GM19025 (cell line): ENCODE data around the gene CALML6.
"Not testable (repeated sequence)": the region's sequence is repeated elsewhere in the genome, so short reads cannot be mapped to it uniquely, and the experiment has no call there.

Experiments used
- ATAC-seq: cut with Tn5 transposase; IDR thresholded peaks from one replicate; pipeline ENCODE4 v1.9.1; 2021; ENCODE audit warnings: mild to moderate bottlenecking, low read depth, moderate library complexity; ENCODE audit not compliant: unreplicated experiment

The CALML6 gene, protein sequence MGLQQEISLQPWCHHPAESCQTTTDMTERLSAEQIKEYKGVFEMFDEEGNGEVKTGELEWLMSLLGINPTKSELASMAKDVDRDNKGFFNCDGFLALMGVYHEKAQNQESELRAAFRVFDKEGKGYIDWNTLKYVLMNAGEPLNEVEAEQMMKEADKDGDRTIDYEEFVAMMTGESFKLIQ

DNA sequence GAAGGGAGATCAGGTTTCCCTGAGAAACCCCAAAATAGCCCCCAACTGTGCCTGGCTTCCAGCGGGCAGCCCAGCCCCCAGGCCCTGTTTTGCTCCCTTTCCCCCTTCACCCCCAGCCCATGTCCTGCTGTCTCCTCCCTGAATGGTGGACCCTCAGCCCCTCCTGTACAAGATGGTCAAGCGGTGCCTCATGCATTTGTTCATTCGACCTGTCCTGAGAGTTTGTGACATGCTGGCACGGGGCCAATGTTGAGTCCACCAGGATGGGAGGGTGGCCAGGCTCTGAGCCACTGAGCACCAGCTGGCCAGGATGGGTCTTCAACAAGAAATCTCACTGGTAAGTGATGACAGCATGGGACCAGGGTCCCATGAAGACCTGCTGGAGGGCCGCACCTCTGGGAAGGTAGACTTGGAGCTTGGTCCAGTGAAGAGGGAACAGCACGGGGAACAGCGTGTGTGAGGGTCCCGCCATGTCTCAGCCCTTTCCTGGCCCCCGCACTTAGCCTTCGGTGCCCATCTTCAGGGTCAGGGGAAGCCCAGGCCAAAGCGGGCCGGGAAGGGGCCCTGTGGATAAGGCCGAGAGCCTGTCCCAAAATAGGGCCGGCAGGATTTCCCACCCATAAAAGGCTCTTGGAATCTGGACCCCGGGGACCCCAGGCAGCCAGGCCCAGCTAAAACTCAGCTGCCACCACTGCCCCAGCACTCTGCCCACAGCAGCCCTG is at the start of gene CALML6:
Gene CALML6 (plus strand): TSS at position 290 of the 722 bp plus-strand sequence. CDS start 21 bp downstream, at position 311.
- ATAC-seq = no peak

DNA sequence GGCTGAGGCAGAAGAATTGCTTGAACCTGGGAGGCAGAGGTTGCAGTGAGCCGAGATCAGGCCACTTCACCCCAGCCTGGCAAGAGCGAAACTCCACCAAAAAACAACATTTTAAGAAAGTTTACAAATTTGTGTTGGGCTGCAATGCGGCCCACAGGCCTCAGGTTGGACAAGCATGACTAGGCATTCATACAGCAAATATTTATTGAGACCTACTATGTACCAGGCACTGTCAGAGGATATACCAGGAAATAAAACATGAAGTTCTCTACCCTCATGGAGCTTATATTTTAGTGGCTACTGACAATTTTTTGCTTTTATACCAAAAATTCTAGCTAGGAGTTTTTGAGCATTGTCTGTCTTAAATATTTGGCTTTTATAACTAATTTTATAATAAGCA is 47.9 kb upstream of the CALML6 start:
- ATAC-seq = no peak

DNA sequence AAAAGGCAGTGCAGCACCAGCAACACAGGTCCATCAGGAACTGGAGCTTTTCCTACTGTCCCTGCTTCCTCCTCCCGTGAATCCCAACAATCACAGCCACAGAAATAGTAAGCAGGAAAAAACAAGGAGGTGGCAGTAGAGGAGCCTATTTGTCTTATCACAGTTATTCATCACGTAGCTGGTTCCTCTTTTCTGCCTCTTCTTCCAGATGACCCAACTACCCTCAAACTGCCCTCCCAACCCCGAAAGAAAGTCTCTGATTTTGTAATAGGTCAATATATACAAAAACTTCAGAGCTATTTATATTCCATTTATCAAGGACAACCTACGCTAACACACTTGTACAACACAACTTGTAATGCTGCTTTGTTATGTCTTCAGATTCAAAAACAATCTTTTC is 45.6 kb upstream of the CALML6 start:
- no peak for ATAC-seq

DNA sequence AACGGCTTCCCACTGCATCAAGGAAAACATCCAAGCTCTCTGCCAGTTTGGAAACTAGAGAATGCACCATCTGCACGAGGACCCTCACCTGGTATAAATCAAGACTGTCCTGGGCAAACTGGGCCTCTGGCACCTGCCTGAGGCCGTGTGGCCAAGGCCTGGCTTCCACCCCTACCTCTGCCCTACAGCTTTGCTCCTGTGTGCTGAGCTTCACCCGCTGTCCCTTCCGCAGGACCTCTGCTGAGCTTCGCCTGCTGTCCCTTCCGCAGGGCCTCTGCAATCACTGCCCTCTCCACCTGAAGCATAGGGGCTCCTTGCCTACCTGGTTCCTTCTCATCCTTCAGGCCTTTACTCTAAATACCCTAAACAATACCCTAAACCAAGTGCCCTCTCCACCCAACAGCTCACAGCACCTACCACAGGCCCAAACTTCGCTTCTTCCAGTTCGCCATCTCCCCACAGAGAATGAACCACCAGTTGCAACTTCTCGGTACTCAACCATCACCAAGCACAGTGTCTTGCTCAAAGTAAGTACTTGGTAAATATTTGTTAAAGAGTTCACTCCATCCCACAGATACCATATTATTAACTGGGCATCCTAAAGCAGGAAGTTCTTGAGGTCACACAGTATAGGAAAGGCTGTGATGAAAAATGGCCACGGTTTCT is 42.6 kb upstream of the CALML6 start:
- ATAC-seq = no peak

DNA sequence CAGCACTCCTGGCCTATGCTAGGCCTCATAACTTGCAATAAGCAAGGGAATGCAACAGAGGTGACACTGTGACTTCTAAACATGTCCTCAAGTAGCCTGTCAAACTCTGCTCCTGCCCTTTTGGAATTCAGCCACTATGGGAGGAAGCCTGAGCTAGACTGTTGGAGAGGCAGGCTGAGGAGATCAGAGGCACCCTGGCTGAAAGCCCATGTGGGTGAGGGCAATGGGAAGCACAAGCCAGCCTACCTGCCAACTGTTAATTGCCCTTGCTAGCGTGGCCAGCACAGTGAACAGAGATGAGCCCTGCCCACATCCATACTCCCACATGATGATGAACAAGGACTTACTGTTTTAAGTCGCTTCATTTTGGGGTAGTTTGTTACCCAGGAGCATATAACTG is 41.9 kb upstream of the CALML6 start:
- ATAC-seq = no peak

DNA sequence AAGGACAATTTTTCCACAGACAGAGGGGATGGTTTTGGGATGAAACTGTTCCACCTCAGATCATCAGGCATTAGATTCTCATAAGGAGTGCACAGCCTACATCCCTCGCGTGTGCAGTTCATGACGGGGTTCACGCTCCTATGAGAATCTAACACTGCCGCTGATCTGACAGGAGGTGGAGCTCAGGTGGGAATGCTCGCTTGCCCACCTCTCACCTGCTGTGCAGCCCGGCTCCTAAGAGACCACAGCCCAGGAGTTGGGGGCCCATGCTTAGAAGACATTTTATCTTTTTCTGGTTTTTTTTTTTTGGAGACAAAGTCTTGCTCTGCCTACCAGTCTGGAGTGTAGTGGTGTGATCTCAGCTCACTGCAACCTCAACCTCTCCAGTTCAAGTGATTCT is 40.2 kb upstream of the CALML6 start:
- ATAC-seq = no peak

DNA sequence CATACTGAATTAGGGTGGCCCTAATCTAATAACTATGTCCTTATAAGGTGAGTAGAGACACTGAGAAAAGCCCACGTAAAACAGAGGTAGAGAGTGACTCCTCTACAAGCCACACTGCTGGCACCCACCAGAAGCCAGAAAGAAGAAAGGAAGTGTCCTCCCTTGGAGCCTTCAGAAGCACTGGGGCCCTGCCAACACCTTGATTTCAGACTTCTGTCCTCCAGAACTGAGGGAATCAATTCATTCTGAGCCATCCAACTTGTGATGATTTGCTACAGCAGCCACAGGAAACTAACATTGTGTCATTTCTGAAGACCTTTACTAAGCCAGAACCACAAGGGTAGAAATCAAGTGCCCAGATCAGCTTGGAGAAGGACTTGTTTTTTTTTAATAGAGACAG is 39.1 kb upstream of the CALML6 start:
- no peak for ATAC-seq

DNA sequence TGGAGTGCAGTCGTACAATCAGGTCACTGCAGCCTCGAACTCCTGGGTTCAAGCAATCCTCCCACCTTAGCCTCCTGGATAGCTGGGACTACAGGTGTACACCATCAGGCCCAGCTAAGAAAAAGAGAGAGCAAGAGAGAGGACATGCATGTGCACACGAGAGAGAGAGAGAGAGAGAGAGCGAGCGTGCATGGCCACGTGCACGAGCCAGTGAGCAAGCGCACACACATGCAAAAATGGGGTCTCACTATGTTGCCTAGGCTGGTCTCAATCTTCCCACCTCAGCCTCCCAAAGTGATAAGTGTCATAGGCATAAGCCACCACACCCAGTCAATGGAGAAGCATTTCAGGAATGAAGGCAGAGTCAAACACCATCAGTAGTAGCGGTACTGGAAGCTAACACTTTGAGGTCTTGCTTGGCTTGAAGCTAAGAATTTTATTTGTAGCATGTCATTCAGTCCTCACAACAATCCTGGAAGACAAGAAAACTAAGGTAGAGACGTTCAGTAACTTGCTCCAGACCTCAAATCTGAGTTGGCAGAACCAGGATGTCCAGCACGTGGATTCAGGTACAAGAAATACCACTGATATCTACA is 38.6 kb upstream of the CALML6 start:
- no peak for ATAC-seq

DNA sequence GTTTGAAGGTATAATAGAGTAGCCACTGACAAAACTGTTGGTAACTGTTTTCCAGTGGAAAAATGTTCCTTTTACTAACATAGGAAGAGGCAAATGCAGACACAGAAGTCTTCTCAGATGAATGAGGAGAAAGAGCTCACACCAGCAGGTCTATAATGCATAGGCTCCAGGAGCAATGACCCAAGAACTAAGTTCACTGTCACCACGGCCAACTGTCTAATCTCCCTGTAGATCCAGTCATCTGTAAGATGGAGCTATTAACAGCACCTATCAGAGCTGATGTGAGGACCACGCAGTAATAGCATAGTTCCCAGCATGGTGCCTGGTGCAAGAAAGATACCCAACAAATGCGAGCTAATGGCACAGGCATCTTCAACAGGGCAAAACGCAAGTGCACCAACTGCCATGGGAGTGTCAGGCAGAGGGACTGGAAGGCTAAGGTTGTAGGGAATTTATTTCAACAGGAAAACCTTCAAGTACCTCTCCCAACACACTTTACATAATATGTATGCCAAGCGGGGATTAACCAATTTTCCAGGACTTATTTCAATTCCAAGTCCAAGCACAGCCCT is 37.1 kb upstream of the CALML6 start:
- no peak for ATAC-seq

DNA sequence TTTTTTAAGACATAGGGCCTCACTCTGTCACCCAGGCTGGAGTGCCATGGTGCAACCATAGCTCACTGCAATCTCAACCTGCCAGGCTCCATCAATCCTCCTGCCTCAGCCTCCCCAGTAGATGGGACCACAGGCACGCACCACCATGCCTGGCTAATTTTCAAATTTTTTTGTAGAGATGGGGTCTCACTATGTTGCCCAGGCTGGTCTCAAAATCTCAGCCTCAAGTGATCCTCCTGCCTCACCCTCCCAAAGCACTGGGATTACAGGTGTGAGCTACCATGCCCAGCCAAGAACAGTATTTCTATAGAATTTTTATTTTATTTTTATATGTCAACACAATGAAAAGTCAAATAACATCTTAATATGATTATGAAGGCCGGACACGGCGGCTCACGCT is 35.1 kb upstream of the CALML6 start:
- ATAC-seq = no peak

DNA sequence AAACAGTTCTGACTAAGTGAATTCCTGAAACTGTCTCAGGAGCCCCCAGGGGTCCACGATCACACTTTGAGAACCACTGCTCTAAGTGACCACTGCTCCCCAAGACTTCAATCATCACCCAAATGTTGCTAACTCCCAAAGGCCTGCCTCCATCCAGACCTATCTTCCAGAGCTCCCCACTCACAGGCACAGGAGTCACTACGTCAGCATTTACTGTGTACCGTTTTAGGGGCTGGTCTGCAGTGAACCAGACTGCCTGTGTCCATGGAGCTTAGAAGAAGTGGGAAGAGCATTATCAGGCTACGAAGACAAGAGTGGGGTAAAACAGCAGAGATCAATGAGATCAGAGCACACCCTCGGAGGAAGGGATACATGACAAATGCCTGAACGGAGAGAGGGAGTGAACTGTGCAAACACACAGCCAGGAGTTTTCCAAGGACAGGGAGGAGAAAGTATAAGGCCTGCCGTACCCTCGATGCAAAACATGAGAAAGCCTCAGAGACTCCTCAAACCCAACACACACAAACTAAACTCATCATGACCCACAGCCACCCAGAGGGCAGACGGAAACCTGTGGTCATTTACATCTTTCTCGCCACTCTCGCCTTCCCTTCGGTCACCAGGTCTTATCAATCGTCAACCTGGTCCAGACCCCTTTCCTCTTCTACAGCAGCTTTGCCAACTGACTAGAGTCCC is 34.3 kb upstream of the CALML6 start:
- ATAC-seq = no peak

DNA sequence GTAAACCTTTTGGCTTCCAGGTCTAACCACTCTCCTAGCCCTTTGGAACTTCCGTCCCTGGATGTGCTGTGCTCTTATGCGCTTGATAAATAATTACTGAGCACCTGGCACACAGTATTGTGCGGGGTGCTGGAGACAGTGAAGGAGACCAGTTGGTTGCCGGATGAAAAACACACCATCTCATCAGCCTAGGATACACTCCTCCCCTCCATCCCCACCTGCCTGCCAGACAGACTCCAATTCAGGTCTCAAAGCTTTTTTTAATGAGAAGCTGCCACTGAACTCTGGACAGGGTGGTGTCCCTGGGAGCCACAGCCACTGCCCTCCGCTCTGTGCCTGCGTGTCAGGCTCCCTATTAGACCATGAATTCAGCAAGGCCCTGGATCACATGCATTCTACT is 33.3 kb upstream of the CALML6 start:
- ATAC-seq = no peak

DNA sequence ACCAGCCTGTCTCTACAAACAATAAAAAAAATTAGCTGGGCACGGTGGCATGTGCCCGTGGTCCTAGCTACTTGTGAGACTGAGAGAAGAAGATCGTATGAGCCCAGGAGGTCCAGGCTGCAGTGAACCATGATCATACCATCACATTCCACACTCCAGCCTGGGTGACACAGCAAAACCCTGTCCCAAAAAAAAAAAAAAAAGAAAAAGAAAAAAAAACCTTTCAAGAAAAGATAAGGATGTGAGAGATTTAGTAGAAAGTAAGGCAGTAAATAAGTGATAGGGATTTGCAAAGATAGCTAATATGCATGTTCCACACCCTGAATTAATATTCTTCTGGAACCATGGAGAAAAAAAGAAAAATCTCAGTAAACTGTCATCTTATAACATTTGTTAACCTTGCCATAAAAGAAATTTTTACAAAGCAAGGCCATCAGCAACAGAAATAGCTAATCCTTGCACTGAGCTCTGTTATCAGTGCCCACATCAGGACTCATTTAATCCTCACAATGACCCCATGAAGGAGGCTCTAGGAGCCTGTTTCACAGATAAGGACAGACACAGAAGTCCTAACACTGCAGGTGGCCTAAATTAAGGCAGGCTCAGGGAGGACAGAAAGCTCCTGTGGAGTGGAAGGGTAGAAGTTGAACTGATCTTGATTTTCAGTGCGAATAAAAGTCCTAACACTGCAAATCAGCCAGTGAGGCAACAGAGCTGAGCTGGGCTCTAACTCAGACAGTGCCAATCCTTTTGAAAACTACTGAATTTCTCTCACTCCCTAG is 31.8 kb upstream of the CALML6 start:
- ATAC-seq = no peak

DNA sequence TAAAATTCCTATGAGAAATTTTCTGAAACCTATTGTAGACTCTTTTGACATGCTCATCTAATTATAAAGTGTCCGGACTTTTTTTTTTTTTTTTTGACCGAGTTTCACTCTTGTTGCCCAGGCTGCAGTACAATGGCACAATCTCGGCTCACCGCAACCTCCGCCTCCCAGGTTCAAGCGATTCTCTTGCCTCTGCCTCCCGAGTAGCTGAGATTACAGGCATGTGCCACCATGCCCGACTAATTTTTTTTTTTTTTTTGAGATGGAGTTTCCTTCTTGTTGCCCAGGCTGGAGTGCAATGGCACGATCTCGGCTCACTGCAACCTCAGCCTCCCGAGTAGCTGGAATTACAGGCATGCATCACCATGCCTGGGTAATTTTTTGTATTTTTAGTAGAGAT is 31.2 kb upstream of the CALML6 start:
- ATAC-seq = not testable (repeated sequence)

DNA sequence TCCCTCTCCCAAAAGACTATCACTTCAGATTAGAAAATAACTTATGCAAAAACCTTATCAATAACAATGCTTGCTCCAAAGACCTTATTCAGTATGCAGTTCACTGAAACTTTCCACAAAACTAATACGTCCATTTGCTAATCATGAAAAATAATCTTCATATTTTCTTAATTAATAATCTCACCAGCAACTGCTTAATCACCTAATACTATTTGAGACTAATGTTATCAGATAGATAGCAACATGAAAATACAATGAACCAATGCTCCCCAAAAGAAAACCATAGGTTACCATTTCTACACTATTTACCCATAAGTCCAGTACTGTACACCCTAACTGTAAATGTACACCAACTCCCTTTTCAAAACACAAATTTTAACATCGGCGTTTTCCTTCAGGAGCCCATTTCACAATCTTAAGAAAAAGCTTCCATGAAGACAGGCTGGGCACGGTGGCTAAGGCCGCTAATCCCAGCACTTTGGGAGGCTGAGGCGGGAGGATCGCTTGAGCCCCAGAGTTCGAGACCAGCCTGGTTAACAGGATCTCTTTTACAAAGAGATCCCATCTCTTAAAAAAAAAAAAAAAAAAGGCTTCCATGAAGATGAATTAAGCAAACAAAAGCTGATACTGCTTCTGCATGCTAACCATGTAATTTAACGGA is 25.8 kb upstream of the CALML6 start:
- no peak for ATAC-seq

DNA sequence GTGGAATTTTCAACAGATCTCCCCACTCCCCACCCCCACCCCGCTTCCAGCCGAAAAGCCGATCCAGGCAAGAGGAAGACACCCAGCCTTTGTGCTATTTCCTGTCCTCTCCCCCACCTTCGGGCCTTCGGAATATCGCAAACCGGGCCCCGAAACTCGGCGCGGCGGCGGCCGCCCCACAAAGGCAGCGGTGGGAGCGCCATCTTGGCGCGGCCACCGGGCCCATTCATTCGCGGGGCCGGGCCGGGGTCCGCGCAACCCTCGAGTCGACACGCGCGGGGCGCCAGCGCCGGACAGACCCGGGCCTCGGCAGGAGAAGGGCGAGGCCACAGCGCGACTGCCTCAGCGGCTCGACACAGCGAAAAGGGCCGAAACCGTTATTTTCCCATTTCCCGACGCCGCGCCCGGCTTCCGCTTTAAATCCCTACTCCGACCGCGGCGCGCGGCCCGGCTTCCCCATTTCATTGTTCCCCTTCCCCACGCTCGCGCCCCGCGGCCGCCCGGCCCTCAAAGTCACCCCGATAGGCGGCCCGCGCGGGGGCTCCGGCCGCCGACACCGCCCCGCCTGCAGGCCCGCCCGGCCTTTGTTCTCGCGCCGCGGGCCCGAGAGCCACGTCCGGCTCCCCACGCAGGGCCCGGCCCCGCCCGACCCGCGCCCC is 25.1 kb upstream of the CALML6 start:
- ATAC-seq = peak; percentile 30

DNA sequence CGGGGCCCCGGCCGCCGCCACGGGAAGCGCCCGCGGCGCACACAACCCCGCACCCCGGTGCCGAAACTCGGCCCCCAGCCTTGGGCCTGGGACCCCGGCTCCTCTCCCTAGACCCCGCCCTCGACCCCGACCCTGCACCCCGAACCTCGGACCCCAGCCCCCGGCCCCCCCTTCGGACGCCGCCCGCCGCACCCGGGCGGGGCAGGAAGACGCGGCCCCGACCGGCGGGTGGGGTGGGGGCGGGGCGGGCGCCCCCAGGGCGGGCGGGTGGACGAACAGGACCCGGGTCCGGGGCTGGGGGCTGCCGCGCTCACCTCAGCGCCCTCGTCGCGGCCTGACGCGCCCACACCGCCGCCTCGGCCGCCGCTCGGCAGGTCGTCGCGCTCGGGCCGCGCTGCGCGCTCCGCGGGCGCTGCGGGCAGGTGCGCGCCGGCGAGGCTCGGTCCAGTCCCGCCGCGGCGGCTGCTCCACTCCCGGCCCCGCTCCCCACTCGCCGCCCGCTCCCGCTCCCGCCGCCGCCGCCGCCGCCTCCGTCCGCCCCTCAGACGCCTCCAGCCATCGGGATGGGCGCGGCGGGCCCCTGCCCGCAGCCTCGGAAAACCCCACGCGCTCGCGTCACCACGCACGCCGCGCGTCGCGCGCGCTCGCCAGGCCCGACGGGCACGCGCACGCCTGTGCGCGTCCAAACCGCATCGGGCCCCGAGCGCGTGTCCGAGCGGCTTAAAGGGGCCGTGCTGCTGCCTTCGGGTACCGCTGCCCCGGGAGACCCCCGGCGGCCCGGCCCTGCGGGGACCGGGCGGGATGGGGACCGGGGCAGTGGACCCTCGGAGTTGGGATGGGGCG is 24.3 kb upstream of the CALML6 start, which contains the start of gene GNB1:
Gene GNB1 (minus strand): TSS at position 582 of the 843 bp plus-strand sequence. CDS start 65,634 bp downstream, outside the sequence.
- peak; percentile 71 for ATAC-seq
